Skeletal muscle cell (primary cell): ENCODE results near the gene MPC2.
A peak's percentile ranks its signal among the peaks of the same experiment; 100 is the strongest.
"Not testable (repeated sequence)": the region's sequence is repeated elsewhere in the genome, so short reads cannot be mapped to it uniquely, and the experiment has no call there.

Experiments
- DNase-seq: peaks from one replicate; pipeline ENCODE4 v3.0.0-alpha.2; 2010; ENCODE audit warnings: low read depth
- H3K4me3 ChIP-seq: 2 replicates; pipeline ENCODE4 v1.5.1; 2011; ENCODE audit warnings: low read depth, mild to moderate bottlenecking, control low read depth, low read length, moderate library complexity

The MPC2 gene

DNA sequence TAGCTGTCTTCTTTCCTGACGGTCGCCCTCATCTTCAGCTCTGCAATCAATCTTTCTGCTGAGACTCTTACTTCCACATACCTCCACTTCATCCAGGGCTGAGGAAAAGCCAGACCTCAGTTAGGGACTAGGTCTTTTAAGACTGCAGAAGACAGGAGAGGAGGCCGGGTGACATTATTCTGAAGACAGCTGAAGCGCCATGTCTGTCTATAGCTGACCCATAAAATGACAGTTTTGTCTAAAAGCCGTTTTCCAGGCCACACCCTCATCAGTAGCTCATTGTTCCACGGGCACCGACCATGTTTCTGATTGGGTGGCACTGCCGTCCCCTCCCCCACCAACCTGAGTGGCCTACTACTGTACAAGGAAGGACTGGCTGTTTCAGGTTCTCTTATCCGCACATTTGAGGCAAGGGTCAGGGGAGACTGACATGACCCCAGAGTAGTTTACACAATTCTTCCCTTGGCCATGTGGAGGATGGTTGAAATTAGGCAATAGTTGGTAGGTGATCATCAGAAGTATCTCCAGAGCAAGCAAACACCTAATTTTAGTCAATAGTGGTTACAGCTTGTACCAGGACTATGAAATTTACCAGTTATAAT, 22.9 kb downstream of the MPC2 start, which contains the start of gene ADCY10:
Gene ADCY10, minus strand, starts transcription at position 240 of the 602 bp plus-strand sequence. CDS start 8,994 bp downstream, outside the sequence.
- H3K4me3 ChIP-seq: no peak within 1 kb of the TSS
- DNase-seq: no peak

DNA sequence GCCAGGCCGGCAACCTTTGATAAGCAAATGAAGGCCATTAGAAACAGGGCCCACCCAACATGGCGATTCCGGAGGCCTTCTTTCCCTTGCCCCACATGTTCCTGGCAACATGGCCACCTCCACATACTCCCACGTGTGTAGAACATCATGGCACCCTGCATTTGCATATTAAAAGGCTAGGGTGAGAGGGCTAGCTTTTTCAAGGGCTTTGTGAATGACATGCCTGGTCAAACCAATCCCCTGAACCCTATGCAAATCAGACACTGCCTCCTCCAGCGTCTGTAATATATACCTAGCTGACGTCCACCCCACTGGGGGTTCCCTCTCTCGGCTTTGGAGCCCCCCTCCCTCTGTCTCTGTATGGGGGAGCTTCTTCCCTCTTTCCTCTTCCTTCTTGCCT, 24.6 kb downstream of the MPC2 start:
- no peak overlapping the region for H3K4me3 ChIP-seq
- no peak for DNase-seq

DNA sequence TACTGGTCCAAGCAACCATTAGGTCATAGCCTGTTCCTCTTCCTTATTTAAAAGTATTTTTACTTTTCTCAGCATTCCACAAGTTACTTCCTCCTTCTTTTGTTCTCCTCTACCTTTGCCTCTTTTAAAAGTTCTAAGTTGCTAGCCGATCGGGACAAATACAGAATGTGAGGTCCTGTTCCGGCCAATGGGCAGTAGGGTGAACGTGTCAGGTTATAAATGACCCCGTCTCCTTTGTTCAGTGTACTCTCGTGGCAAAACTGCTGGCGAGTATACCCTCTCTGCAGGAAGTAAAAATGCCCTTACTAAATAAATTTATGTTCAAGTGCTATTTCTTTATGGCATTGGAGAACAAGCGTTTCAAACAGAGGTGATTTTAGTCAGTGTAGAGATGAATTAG, 25.5 kb downstream of the MPC2 start:
- DNase-seq: no peak
- no peak overlapping the region for H3K4me3 ChIP-seq

DNA sequence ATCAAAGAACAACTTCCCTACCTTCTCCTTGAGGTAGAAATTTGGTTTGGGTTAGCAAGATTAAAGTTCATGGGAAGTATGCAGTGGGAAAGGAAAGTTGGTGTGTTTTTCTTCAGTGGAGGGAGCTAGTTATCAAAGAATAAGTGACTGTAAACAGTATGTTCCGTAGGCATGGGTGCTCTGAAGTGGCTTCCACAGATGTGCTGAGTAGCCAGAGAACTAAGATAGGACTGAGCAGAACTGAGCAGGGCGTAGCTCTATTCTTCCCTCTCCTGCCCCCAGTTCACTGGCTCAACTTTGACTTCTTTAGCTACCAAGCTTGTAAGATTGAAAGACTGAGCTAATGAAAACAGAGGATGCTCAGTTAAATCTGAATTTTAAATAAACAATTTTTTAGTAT, 26.3 kb downstream of the MPC2 start:
- no peak overlapping the region for H3K4me3 ChIP-seq
- DNase-seq: no peak

DNA sequence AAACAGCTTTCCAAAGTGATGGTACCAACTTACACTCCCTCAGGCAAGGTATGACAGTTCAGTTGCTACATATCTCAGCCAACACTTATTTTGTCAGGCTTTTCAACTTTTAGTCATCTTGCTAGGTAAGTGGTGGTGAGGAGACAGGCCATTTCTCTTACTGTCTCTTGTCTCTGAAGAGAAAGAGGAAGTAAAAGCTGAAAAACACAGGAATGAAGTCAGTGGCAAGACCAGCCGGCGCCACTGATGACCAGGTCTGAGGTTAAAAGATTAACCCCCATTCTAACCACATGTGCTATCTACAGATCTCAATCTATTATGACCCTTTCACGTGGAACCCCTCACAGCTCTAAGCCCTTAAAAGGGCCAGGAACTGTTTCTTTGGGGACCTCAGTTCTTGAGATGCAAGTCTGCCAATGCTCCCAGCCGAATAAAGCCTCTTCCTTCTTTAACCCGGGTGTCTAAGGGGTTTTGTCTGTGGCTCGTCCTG, 27.1 kb downstream of the MPC2 start:
- no peak overlapping the region for H3K4me3 ChIP-seq
- DNase-seq: no peak

DNA sequence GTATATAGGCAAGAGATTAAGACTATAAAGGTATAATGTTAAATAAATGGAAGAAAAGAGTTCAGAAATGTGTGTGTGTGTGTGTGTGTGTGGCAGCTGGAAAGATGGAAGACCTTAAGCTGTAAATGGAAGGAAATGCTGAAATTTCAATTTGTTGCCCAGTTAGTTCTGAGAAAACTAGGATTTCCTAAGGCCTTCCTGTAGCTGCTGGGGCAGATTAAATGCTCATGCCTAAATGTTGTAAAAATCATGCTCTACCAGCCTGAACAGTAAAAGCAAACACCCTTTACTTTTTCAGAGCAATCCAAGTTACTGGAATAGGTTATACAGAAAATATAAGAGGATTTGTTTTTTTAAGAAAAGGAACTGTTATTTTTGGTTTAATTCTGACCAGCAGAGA, 31.2 kb downstream of the MPC2 start:
- no peak overlapping the region for H3K4me3 ChIP-seq
- no peak for DNase-seq

DNA sequence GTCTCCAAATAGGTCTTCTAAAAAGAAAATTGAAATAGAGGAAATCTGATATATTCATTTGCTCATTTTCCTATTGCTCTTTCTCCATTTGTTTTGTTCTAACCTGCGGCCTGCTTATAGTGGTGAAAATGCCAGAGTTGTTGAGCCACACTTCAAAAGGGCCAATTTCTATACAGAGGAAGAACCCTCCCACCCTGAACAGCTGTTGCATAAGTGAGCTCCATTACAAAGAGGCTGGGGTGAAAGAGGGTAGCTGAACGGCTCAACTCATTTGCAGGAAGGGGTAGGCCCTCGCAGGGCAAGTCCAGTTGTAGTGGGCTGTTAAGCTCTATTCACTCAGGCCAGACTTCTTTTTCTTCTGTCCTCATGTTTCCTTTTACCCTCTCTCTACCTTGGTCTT, 31.7 kb downstream of the MPC2 start:
- DNase-seq: peak; percentile 33
- H3K4me3 ChIP-seq: no peak overlapping the region

DNA sequence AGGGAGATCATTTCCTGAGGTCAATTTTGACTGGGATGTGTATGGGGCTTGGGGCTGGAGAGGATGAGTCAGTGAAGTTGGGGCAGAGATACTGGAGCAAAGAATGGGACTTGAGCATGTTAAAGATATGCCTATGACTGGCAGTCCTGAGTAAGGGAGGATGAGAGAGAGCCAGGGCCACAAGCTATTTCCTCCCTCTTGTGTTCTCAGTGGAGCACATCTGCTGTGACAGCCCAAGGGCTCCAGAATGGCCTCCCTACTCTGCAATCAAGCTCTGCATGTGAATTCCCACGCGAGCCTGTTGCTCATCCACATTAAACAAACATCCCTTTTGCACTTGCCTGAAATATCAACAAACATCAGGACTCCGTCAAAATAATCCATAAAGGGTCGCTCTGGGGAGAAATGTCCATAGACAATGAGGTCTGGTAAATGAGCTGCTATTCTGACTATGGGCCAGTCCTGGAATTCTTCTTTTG, 32.2 kb downstream of the MPC2 start:
- peak; percentile 30 for DNase-seq

DNA sequence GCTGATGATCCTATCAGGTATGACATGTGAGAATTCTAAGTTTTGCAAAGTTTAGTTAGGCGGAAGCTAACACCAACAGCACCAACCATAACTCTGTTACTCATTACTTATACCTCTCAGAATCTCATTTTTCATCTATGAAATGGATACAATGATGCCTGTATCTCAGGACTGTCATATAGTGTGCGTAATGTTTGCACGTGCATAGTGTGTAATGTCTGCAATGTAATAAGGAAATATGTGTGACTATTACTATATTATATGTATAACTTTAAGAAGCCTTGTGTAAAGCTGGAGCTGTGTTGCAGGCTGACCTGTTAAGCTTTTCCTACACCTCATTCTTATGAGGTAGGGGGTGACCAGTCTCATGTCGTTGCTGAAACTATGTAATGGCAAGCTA, 36.0 kb downstream of the MPC2 start:
- H3K4me3 ChIP-seq: no peak overlapping the region
- no peak for DNase-seq

More for the DNA sequence above, 32.2 kb downstream of the MPC2 start:
- H3K4me3 ChIP-seq: no peak overlapping the region

DNA sequence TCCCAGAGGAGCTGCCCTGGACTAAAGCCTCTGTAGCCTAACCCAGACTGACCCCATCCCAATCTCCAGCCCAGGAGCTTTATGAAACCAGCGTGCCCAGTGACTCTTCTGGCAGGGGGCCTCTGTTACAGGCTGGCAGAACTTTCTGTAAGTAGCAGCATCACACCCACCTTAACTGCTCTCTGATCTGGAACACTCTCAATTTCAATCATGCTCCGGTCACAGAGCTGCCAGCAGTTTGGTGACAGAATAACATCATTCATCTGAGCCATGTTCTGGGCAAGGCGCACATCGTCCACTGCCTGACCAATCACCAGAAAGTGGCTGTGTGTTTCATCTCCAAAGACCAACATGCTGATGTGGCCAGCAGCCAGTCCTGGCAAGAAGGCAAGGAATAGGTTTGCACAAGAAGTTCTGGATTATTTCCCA, 37.6 kb downstream of the MPC2 start:
- no peak for DNase-seq
- no peak overlapping the region for H3K4me3 ChIP-seq

DNA sequence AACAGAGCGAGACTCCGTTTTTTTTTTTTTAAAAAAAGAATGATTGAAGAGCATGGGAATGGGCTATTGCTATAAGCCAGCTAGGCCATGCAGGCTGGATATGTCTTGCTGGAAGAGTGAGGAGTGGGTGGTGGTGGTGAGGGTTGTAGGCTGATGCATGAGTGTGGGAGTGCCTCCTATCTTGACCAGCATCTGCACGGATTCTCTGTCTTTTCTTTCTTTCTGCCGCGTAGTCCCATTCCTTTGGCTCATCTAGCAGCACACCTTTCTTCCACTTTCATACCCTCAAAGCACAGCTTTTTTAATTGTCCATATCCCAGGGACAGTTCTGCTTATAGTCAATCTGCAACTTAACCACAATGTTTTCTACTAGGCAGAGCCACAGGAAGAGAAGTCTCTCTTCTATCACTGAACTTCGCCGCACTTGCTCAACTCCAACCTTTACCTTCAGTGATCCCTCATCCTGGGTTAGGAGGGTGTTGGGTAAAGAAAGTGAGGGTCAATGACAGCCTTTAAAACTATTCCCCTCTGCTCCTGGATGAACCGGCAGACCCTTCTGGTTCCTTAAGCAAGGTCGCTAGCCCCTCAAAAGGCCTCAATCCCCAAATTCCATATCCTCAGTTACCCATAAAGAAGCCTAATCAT, 38.2 kb downstream of the MPC2 start:
- H3K4me3 ChIP-seq: no peak overlapping the region

DNA sequence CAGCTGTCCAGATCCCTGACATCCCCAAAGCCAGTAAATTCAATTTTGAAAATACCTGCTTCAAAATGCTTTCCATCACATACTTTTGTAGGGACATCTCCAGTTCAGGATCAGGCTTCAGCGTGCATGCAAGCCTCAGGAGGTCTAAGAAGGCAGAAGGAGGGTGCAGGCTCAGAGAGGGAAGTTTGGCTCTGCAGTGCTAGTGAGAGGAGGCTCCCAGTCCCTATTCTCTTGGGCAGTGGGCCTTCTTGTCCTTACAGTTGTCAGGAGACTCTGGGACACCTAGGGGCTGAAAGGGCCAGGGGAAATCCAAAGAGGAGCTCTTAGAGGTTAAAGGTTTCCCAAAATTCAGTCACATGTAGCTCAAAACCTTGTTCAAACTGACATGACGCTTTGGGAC, 43.1 kb downstream of the MPC2 start:
- no peak for DNase-seq
- H3K4me3 ChIP-seq: no peak overlapping the region

More for the DNA sequence above, 38.2 kb downstream of the MPC2 start:
- no peak for DNase-seq

DNA sequence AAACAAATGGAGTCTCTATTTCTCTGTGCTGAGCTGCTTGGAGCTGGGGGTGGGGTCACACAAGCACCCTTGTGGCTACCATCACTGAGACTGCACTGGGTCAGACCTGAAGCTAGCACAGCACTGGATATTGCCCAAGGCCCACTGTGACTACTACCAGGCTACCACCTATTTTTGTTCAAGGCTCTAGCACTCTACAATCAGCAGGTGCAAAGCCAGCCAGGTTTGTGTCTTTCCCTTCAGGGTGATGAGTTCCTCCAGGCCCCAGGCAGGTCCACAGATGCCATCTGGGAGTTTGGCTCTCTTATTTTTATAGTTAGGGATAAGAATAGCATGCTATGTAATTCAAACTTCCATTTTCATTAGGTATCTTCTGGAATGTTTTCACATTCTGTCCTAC, 46.5 kb downstream of the MPC2 start:
- no peak overlapping the region for H3K4me3 ChIP-seq
- no peak for DNase-seq

DNA sequence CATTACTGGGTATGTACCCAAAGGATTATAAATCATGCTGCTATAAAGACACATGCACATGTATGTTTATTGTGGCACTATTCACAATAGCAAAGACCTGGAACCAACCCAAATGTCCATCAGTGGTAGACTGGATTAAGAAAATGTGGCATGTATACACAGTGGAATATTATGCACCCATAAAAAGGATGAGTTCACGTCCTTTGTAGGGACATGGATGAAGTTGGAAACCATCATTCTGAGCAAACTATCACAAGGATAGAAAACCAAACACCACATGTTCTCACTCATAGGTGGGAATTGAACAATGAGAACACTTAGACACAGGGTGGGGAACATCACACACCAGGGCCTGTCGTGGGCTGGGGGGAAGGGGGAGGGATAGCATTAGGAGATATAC, 49.7 kb downstream of the MPC2 start:
- DNase-seq, H3K4me3 ChIP-seq: not testable (repeated sequence)

DNA sequence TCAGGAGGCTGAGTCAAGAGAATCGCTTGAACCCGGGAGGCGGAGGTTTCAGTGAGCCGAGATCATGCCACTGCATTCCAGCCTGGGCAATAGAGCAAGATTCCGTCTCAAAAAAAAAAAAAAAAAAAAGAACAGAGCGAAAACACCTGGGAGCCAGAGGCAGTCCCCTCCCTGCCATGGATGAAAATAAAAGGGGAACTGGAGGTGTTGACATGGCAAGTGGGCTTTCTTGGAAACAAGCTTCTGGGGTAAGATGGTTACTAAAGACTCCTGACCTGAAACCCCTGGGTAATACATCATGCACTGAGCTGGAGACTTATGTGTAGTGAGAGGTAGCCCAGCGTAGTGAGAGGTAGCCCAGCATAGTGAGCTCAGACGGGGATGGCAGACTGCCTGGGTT, 54.5 kb downstream of the MPC2 start:
- H3K4me3 ChIP-seq: no peak overlapping the region
- no peak for DNase-seq

DNA sequence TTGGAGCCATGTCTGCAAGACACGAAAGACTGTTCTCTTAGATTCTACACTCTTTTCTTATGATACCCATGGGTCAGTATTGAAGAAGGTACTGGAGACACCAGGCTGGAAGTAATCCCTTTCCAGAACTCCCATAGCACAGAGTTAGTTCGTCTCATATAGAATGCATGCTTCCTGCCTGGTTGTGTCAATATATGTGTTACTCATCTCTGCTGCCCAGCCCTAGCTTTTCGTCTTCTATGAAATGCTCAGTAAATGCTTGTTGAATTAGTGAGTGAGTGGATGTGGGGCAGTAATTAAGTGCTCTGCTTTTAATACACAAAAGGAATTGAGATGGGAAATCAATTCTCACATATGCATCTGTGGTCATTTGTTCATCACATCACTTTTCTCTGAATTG, 55.1 kb downstream of the MPC2 start:
- DNase-seq: no peak
- no peak overlapping the region for H3K4me3 ChIP-seq

DNA sequence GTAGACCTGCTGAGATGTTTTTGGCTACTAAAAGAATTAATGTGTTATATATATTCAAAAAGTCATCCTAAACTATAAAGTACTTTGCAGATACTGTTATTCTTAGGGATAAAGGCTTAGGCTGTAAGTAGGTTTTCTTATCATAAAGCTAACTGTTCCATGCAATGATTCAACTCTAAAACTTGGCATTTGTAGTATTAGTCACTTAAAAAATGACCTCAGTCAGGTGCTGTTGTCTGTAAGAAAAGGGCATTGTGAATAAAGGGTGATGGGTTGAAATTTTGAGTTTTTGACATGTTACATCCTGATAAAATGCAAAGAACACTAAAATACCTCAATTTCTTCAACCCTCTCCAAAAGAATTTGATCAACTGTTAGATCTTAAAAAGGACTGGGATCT, 55.8 kb downstream of the MPC2 start:
- H3K4me3 ChIP-seq: no peak overlapping the region
- DNase-seq: no peak

DNA sequence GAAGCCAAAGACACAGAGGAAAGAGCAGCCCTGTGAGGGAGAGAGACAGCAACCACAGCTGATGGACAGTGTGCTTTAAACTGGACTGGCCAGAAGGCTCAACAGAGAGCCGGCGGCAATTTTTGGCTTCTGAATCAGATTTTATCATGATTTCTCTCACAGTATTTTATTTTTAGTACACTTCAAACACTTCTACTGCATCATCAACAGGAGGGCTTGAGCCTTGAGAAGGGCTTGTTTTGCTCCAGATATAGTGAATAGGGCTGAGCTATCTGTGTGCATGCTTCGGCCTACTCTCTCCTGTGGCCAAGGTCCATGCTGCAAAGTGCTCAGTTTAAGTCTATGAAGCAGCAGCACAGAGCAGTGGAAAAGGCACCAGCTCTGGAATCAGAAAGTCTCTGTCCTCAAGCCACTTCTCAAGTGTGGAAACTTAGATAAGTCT, 56.3 kb downstream of the MPC2 start:
- no peak for DNase-seq
- no peak overlapping the region for H3K4me3 ChIP-seq

DNA sequence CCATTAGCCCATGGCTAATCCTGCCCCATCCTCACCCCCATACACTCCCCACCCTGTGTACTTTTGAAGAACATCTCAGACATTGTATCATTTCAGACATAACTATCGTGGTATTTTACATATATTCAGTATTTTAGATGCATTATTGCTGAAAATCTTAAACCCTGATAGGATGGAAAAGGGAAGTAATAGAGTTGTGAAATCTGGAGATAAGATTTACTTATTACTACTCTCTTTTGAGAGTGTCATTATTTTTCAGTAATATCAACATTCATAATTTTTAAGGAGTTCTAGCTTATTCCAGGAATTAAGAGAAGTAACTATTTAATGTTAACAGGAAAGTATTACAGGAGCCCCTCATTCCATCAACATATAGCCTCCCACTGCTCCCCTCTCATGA, 57.4 kb downstream of the MPC2 start:
- no peak overlapping the region for H3K4me3 ChIP-seq
- DNase-seq: no peak

DNA sequence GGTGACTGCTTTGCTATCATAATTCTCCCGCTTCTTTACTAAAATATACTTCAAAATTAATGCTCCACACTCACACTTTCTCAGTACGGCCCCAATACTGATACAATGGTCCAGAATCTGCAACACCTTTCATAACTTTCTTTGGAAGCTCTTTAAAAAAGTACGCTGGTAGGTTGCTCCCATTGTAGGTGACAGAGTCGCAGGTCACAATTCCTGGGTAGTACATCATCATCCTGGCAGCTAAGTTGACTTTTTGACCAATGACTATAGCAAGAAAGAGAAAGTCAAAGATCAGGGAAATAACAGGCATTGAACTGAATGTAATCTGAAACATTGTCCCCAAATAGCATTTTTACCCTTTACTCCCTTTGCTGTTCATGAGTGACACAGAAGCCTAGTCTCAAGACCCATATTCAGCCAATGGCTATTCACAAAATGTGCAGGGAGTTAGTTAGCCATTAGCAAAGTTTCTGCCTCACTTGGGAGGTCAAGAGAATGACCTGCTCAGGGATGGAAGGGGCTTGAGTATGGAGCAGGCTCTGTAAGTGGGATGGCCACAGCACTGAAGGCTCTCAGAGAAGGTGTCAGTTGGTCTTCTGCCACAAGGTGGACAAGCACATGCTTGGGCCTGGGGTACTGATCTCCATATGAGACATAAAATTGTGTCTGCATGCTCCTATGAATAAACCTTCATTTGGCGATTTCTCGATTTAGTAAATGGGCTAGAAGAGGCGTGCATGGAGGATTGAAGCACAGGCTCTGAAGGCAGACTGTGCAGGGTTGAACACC, 58.3 kb downstream of the MPC2 start:
- no peak for DNase-seq
- H3K4me3 ChIP-seq: no peak overlapping the region
